ENCODE results near the gene PRKN. TPM values are rescaled to one million over a fixed set of nuclear protein-coding genes. Genes with fewer than 3 reads are reported as not detected.
A peak's percentile ranks its signal among the peaks of the same experiment; 100 is the strongest.

PRKN gene
- total RNA-seq, 1 donor from 2014 or later, result 5.1 TPM

DNA sequence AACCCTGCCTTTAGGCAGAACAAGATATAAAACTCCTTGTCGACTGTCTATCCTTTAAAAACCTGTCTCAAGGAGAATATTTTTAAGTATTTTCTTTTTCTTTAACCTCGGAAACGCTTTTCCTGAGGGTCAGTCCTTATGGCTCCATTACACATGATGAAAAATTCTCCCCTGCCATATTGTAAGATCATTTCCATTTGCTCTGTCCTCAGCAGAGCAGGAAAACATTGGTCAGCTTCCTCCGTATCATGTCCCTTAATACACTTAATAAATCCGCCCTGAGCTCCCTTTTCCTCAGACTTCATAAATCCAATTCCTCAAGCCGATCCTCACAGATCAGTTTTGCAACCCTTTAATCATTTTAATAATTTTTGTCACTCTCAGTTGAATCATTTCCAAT lies 1219.2 kb downstream of the PRKN start:
- Mint-ChIP-seq H3K4me1 (ENCODE audit: unreplicated experiment) (peaks cover 9% of the 10 kb centered on the region), H3K27me3 (ENCODE audit: unreplicated experiment) (peaks cover 2% of the 10 kb centered on the region), H3K4me3 (ENCODE audit: unreplicated experiment) (no peak overlapping the region), H3K27ac (ENCODE audit: unreplicated experiment) (no peak overlapping the region), H3K36me3 (ENCODE audit: low read depth, unreplicated experiment) (no peaks in the 10 kb centered on the region), H3K9me3 (ENCODE audit: unreplicated experiment) (no peaks in the 10 kb centered on the region)
- TF ChIP-seq CTCF (IDR thresholded peaks at IDR 0.05; ENCODE audit: unreplicated experiment), result no peak
- DNase-seq (ENCODE audit: low spot score), result no peak

DNA sequence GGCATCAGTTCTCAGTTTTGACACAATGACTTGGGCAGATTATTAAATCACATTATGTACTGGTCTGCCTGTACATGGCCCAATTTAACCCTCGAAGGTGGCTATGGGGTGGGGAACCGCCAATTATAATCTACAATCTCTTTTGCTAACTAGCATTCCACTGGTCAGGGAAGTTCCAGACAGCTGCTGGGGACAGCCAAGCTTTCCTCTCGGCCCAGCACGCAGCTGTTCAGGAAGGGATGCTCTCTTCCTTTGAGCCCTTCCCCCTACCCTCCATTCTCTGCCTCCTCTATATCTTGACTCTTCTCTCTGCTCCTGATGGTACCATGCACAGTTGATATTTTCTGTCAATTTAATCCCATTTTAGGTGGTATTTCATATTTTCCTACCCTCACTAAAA lies 1220.2 kb downstream of the PRKN start:
- H3K27ac Mint-ChIP-seq (ENCODE audit: unreplicated experiment), result no peak overlapping the region

GRCh38 chr6:161503570-161503969 lies 1224.0 kb downstream of the PRKN start:
- H3K27me3 Mint-ChIP-seq (ENCODE audit: unreplicated experiment), result no peaks in the 10 kb centered on the region
- no peak for DNase-seq (ENCODE audit: low spot score)
- no peak overlapping the region for H3K4me3 Mint-ChIP-seq (ENCODE audit: unreplicated experiment)
- no peaks in the 10 kb centered on the region for H3K9me3 Mint-ChIP-seq (ENCODE audit: unreplicated experiment)
- no peak for TF ChIP-seq CTCF (IDR thresholded peaks at IDR 0.05; ENCODE audit: unreplicated experiment)
- H3K4me1 Mint-ChIP-seq (ENCODE audit: unreplicated experiment), result peaks cover 9% of the 10 kb centered on the region
- H3K27ac Mint-ChIP-seq (ENCODE audit: unreplicated experiment), result no peak overlapping the region
- no peaks in the 10 kb centered on the region for H3K36me3 Mint-ChIP-seq (ENCODE audit: low read depth, unreplicated experiment)

More for the DNA sequence above, 1220.2 kb downstream of the PRKN start:
- Mint-ChIP-seq H3K36me3 (ENCODE audit: low read depth, unreplicated experiment) (no peaks in the 10 kb centered on the region), H3K27me3 (ENCODE audit: unreplicated experiment) (peaks cover 2% of the 10 kb centered on the region), H3K9me3 (ENCODE audit: unreplicated experiment) (no peaks in the 10 kb centered on the region), H3K4me3 (ENCODE audit: unreplicated experiment) (no peak overlapping the region), H3K4me1 (ENCODE audit: unreplicated experiment) (peaks cover 9% of the 10 kb centered on the region)
- DNase-seq (ENCODE audit: low spot score), result no peak
- TF ChIP-seq CTCF (IDR thresholded peaks at IDR 0.05; ENCODE audit: unreplicated experiment), result no peak

DNA sequence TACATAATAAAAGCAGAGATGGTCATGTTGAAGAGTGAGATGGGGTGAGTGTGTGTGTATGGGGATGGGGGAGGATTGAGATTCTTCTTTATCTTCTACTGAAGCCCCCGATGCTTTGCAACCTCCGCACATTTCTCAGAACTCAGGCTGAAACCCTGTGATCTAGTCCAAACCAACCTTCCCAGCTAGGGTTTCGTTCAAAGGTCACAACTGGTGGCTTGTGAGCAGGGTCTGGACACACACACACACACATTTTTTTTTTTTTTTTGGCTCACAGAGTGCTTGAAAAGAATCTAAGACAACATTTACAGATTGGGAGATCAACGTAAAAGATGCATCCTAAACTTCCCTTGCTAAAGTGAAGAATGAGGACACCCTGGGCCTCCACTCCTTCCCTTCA lies 1228.7 kb downstream of the PRKN start:
- Mint-ChIP-seq H3K4me1 (ENCODE audit: unreplicated experiment) (peaks cover 3% of the 10 kb centered on the region), H3K27ac (ENCODE audit: unreplicated experiment) (no peak overlapping the region), H3K9me3 (ENCODE audit: unreplicated experiment) (no peaks in the 10 kb centered on the region), H3K27me3 (ENCODE audit: unreplicated experiment) (peaks cover 1% of the 10 kb centered on the region), H3K4me3 (ENCODE audit: unreplicated experiment) (no peak overlapping the region), H3K36me3 (ENCODE audit: low read depth, unreplicated experiment) (no peaks in the 10 kb centered on the region)
- no peak for DNase-seq (ENCODE audit: low spot score)
- TF ChIP-seq CTCF (IDR thresholded peaks at IDR 0.05; ENCODE audit: unreplicated experiment), result no peak

DNA sequence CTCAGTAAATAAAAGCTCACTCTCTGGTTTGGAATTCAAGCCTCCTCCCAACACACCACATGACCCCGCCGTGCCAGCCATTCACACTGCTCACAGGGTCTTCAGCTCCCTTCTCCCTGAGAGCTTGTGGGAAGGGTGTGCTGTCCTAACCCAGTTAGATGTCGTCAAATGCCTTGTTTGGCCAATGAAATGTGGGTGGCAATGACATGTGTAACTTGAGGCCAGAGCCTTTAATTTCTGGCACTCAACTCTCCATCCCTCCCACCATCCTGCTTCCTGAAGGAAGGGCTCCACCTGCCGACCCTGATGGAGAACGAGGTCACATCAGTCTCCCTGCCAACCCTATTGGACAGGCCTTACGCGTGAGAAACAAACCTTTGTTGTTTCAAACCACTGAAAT lies 1229.2 kb downstream of the PRKN start:
- H3K27ac Mint-ChIP-seq (ENCODE audit: unreplicated experiment), result no peak overlapping the region
- H3K4me1 Mint-ChIP-seq (ENCODE audit: unreplicated experiment), result peaks cover 3% of the 10 kb centered on the region
- no peaks in the 10 kb centered on the region for H3K36me3 Mint-ChIP-seq (ENCODE audit: low read depth, unreplicated experiment)
- TF ChIP-seq CTCF (IDR thresholded peaks at IDR 0.05; ENCODE audit: unreplicated experiment), result no peak
- H3K27me3 Mint-ChIP-seq (ENCODE audit: unreplicated experiment), result peaks cover 1% of the 10 kb centered on the region
- no peak overlapping the region for H3K4me3 Mint-ChIP-seq (ENCODE audit: unreplicated experiment)
- DNase-seq (ENCODE audit: low spot score), result peak; percentile 17
- no peaks in the 10 kb centered on the region for H3K9me3 Mint-ChIP-seq (ENCODE audit: unreplicated experiment)
